Suppressor macrophage treated with lipopolysaccharide for 1 hour (primary cell): ENCODE data around the gene AVPR2.

ENCODE experiments used
- DNase-seq, 3 donors: peaks; one replicate each; pipeline ENCODE4 v3.0.0-alpha.2; 2020 to 2022

AVPR2 gene

GRCh38 chrX:153920546-153920945, 16.1 kb downstream of the AVPR2 start:
- DNase-seq = no peak

GRCh38 chrX:153921070-153921469, 16.6 kb downstream of the AVPR2 start:
- DNase-seq = no peak

GRCh38 chrX:153921511-153922446, 17.3 kb downstream of the AVPR2 start:
- no peak for DNase-seq

- peak in 1 of 3 donors; percentile 40 for DNase-seq
These were observed 18.7 kb downstream of the AVPR2 start for GRCh38 chrX:153922932-153923857.

- peak; percentile 70 to 75 (median 71) for DNase-seq
These were observed 19.8 kb downstream of the AVPR2 start for GRCh38 chrX:153924149-153924861.

GRCh38 chrX:153925387-153925738, 20.9 kb downstream of the AVPR2 start:
- DNase-seq = peak in 1 of 3 donors; percentile 36

GRCh38 chrX:153925739-153926551, 21.5 kb downstream of the AVPR2 start, which contains the start of gene ARHGAP4:
Gene ARHGAP4, minus strand, starts transcription at chrX:153926264. Its CDS starts 62 bp downstream, at chrX:153926202.
- DNase-seq = peak; percentile 40 to 70 (median 51)

- DNase-seq = no peak
These were observed 22.0 kb downstream of the AVPR2 start for GRCh38 chrX:153926552-153926857.

- peak; percentile 72 to 83 (median 81) for DNase-seq
These were observed 22.6 kb downstream of the AVPR2 start for GRCh38 chrX:153926858-153927671.

GRCh38 chrX:153927672-153927921, 23.1 kb downstream of the AVPR2 start:
- DNase-seq = no peak

- DNase-seq = peak; percentile 96 to 97 (median 97)
These were observed 23.7 kb downstream of the AVPR2 start for GRCh38 chrX:153927922-153928760.

GRCh38 chrX:153928846-153929245, 24.4 kb downstream of the AVPR2 start:
- DNase-seq = no peak

- no peak for DNase-seq
These were observed 25.1 kb downstream of the AVPR2 start for GRCh38 chrX:153929576-153929975.

GRCh38 chrX:153930011-153930910, 25.8 kb downstream of the AVPR2 start:
- no peak for DNase-seq

- no peak for DNase-seq
These were observed 26.7 kb downstream of the AVPR2 start for GRCh38 chrX:153931151-153931550.

- no peak for DNase-seq
These were observed 27.3 kb downstream of the AVPR2 start for GRCh38 chrX:153931748-153932147.

- DNase-seq = no peak
These were observed 27.9 kb downstream of the AVPR2 start for GRCh38 chrX:153932220-153932915.

- peak; percentile 53 to 59 (median 59) for DNase-seq
These were observed 29.3 kb downstream of the AVPR2 start for GRCh38 chrX:153933748-153934147.
